ENCODE results near the gene KIF2B. TPM values are rescaled to one million over a fixed set of nuclear protein-coding genes. Genes with fewer than 3 reads are reported as not detected.
"Not testable (repeated sequence)": the region's sequence is repeated elsewhere in the genome, so short reads cannot be mapped to it uniquely, and the experiment has no call there.

Gene KIF2B, protein sequence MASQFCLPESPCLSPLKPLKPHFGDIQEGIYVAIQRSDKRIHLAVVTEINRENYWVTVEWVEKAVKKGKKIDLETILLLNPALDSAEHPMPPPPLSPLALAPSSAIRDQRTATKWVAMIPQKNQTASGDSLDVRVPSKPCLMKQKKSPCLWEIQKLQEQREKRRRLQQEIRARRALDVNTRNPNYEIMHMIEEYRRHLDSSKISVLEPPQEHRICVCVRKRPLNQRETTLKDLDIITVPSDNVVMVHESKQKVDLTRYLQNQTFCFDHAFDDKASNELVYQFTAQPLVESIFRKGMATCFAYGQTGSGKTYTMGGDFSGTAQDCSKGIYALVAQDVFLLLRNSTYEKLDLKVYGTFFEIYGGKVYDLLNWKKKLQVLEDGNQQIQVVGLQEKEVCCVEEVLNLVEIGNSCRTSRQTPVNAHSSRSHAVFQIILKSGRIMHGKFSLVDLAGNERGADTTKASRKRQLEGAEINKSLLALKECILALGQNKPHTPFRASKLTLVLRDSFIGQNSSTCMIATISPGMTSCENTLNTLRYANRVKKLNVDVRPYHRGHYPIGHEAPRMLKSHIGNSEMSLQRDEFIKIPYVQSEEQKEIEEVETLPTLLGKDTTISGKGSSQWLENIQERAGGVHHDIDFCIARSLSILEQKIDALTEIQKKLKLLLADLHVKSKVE
- not detected for total RNA-seq
- long read RNA-seq, donor 1: 0 reads
- long read RNA-seq, donor 2: 0 reads

DNA sequence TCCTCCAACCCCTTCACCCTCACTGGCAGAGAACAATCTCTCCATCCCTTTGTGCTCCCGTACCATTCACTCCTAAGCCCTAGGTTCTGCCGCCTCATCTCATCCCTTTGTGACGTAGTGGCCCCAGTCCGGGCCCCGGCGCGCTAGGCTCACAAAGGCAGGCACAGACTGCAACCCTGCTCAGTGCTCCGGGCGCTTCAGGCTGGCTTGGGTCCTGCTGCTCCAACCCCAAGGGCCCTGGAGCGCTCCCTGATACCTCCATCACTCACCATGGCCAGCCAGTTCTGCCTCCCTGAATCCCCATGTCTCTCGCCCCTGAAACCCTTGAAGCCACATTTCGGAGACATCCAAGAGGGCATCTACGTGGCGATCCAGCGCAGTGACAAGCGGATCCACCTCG is at the start of gene KIF2B:
KIF2B (plus strand) TSS at position 164 of the 400 bp plus-strand sequence; CDS start at position 271, 107 bp downstream.
- no peak for DNase-seq (ENCODE audit: low spot score)
- intact Hi-C loops (cut with DNase I): no loop called here

DNA sequence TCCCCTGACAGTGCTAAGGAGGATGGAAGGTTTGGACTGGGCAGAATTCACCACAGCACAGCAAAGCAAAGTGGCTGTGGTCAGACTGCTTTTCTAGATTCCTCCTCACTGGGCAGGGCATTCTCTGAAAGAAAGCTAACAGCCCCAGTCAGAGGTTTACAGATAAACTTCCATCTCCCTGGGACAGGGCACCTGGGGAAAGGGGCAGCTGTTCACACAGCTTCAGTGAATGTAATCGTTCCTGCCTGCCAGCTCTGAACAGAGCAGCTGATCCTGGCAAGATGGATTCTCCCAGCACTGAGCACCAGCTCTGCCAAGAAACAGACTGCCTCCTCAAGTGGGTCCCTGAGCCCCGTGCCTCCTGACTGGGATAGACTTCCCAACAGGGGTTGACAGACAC is 42.4 kb upstream of the KIF2B start:
- no peak for DNase-seq (ENCODE audit: low spot score)
- intact Hi-C loops (cut with DNase I): no loop called here

DNA sequence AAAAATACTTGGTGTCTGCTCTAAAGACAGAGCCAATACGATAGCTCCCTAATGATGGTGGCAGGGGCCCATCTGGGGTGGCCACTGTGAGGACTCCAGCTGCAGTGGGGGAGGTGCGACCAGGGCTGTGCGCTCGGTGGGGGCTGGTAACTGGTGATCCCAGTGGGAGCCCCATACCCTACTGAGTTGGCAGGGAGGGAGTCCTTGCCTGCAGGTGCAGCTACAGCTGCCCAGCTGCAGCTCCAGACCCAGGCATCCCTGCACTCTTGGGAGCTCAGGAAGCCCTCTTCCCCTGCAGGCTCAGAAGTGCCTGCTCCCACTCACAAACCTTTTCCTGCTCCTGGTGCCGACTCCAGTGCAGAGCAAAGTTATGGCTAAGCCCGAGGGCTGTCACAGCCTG is 31.2 kb upstream of the KIF2B start:
- peak; percentile 62 for DNase-seq (ENCODE audit: low spot score)
- intact Hi-C loops (cut with DNase I): no loop called here

DNA sequence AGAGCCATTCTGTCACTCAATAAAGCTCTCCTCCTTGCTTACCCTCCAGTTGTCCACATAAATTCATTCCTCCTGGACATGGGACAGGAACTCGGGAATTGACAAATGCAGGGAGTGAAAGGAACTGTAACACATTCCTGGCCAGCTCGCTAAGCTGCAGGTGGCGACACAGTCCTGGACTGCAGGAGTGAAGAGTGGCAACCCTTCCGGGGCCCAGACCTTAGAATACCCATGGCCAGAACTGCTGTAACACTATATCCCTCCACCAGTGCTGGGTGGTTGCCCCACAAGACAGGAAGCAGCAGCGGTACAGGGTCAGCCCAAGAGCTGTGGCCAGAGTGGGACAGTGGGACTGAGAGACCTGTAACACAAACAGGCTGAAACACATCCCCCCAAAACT is 30.3 kb upstream of the KIF2B start:
- DNase-seq (ENCODE audit: low spot score): no peak

DNA sequence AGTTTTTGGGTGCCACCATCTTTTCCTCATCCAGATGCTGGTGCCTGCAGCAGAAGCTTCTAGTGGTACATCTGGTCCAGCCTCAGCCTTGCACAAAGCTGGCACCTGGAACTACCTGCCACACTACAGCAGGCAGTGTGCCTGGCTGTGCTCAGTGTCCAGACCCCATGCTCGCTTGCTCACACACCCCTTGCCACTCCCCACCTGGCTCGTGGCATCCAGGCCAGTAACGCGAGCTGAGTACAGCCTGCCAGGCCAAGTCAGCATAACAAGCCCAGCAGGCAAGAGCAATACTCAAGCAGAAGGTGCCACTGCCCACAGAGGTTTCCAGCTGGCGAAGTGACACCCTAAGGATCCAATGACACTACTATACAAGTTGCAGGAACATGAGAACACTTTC is 29.7 kb upstream of the KIF2B start:
- DNase-seq (ENCODE audit: low spot score): no peak
- intact Hi-C loops (cut with DNase I): no loop called here

More for the DNA sequence above, 30.3 kb upstream of the KIF2B start:
- intact Hi-C loops (cut with DNase I): no loop called here

DNA sequence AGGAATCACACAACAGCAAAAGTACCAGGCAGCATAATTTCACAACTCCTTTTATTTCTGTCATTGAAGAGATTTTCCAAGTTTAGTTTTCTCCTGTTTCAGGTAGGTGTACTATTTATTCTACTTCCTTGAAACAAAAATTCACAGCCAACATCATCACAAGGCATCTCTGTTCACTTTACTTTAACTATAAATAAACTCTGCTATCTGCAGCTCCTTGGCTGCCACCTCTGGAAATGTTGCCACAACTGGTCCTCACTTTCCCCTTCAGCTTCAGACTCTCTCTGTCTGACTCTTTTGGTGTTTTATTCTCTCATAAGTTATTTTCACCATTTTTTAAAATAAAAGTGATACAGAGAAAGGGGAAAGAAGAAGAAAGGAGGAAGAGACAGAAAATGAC is 27.9 kb upstream of the KIF2B start:
- intact Hi-C loops (cut with DNase I): no loop called here
- no peak for DNase-seq (ENCODE audit: low spot score)

DNA sequence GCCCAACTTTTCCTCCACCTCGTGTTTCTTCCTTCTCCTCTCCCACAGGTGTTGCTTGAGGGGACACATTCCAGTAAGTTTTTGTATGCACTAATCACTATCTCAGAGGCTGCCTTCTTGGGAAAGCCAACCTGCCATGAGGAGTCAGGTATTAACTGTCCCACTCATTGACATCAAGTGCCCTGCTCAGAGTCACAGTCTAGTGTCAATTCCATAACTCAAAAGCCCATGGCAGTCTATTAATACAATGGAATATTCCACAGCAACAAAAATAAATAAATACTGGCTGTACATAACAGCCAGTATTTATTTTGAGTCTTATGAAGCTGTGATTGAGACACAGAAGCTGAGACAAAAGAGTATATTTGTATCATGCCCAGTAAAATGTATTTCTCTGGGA is 26.1 kb upstream of the KIF2B start:
- intact Hi-C loops (cut with DNase I): no loop called here
- no peak for DNase-seq (ENCODE audit: low spot score)

DNA sequence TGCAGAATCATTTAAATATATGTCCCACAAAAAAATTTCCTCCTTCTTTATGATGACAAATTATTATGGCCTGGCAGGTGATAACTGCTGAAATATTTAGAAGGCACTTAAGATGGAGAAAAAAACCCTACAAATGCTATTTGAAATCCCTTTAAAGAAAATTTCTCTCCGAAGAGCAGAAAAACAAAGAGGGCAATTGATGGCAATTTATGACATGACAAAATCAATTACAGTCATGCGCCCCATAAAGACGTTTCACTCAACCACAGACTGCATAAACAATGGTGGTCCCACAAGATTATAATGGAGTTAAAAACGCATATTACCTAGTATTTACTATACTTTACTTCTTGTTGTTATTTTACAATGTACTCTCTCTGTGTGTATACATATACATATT is 25.2 kb upstream of the KIF2B start:
- intact Hi-C loops (cut with DNase I): no loop called here
- DNase-seq (ENCODE audit: low spot score): no peak

DNA sequence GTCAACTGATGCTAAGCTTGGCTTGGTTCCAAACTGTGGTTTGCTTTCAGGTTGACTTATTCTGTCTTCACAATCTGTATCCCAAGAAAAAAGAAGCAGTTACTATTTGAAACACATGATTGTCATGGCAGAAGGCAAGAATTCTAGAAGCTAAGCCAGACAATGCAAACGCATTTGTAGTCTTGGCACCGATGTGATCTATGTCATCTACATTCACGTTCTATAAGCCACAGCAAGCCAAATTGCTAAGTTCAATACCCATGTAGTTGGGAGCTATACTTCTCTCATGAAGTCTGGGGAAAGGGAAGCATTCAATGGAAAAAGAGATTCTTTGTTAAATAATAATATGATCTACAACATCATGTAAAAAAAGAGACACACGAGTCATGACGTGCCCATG is 18.3 kb upstream of the KIF2B start:
- intact Hi-C loops (cut with DNase I): loop anchor here in 1 of 2 donors (5.0 kb wide), 1 partner anchor 1492 kb away; no protein-coding TSS in a partner anchor
- no peak for DNase-seq (ENCODE audit: low spot score)

DNA sequence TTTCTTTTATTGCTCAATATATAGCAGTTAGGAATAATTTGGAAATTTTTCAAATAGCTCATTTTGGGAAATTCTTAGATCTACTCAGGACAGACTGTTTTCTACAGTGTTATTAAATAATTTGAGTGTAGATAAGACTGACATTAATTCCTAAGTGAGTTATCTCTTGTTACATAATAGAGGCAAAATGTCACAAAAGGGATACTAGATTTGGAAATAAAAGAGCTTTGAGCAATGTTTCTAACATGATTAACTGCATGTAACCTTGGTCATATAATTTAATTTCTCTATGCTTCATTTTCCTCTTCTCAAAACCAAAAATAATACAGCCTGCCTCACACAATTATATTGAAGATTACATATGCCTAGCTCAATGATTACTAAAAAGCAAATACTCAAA is 16.3 kb upstream of the KIF2B start:
- DNase-seq (ENCODE audit: low spot score): no peak
- intact Hi-C loops (cut with DNase I): no loop called here

DNA sequence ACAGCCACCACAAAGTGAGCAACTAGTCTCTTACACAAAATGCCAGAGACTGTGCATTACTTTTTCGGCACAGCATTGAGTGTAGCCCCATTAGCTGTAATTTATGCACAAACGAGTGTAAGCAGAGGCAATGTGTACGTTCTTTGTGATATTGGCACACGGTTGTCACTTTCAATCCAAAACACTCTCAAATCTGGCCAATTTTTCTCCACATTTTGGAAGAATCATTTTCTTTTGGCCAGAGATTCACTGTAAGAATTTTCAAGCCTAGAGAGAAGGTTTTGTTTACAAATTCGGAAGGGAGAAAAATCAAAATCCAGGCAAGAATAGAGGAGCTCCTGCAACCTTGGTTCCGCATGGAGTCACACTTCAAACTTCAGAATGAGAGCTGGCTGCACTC is 15.4 kb upstream of the KIF2B start:
- no peak for DNase-seq (ENCODE audit: low spot score)
- intact Hi-C loops (cut with DNase I): no loop called here

DNA sequence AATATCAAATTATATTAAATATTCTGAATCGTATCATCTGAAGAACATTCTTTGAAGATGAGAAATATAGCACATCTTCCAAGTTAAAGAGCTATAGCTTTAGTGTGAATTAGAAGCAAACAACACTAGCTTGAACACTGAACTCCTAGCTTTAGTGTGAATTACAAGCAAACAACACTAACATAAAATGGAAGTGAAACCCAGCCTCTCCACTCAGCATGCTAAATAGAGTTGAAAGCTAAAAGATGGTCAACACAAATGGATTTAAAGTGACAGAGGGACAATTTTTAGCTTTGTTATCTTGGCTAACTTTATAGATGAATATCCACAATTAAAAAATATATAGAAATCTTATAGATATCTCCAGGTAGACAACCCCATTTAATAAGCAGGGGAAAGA is 4.5 kb upstream of the KIF2B start:
- DNase-seq (ENCODE audit: low spot score): no peak
- intact Hi-C loops (cut with DNase I): no loop called here

DNA sequence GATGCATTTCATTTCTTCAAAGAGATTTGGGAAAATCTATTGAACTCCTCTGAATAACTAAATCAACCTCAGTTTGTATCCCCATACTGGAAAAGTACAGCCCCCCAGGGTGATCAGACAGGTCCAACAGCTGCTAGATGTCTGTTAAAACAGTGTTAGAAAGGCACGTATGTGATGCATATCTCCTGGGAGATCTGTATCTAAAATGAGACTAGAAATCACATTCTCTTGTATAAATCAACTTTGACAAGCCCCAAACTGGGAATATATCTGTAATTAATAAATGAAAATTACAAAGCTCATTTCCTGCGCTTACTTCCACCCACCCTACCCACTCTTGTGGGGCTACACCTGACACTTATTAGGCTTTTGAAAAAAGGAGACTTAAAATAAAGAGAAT is 3.8 kb upstream of the KIF2B start:
- no peak for DNase-seq (ENCODE audit: low spot score)

DNA sequence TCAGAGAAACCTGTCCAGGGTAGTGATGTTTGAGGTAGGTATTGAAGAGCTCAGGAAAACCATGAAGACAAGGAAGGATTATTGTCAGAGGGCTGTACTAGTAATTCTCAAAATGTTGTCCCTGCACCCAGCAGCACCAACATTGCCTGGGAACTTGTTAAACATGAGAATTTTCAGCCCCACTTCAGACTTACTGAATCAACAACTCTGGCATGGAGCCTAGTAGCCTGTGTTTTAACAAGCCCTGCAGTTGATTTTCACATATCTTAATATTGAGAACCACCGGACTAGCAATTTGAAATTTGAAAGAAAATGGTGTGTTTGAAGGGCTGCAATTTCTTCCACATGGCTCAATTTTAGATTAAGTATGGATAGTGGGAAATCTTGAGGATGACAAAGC is 2.8 kb upstream of the KIF2B start:
- no peak for DNase-seq (ENCODE audit: low spot score)
- intact Hi-C loops (cut with DNase I): no loop called here

More for the DNA sequence above, 3.8 kb upstream of the KIF2B start:
- intact Hi-C loops (cut with DNase I): no loop called here

DNA sequence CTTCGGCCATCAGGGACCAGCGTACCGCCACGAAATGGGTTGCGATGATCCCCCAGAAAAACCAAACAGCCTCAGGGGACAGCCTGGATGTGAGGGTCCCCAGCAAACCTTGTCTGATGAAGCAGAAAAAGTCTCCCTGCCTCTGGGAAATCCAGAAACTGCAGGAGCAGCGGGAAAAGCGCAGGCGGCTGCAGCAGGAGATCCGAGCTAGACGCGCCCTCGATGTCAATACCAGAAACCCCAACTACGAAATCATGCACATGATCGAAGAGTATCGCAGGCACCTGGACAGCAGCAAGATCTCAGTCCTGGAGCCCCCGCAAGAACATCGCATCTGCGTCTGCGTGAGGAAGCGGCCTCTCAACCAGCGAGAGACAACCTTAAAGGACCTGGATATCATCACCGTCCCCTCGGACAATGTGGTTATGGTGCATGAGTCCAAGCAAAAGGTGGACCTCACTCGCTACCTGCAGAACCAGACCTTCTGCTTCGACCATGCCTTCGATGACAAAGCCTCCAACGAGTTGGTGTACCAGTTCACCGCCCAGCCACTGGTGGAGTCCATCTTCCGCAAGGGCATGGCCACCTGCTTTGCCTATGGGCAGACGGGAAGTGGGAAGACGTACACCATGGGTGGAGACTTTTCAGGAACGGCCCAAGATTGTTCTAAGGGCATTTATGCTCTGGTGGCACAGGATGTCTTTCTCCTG is 769 bp downstream of the KIF2B start:
- no peak for DNase-seq (ENCODE audit: low spot score)
- intact Hi-C loops (cut with DNase I): no loop called here

DNA sequence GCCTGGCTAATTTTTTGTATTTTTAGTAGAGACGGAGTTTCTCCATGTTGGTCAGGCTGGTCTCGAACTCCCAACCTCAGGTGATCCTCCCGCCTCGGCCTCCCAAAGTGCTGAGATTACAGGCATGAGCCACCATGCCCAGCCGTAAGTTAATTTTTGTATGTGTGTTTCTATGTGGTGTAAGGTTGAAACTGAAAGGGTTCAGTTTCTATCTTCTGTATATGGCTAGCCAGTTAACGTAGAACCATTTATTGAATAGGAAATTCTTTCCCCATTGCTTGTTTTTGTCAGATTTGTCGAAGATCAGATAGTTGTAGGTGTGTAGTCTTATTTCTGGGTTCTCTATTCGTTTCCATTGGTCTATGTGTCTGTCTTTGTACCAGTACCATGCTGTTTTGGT is 12.0 kb downstream of the KIF2B start:
- intact Hi-C loops (cut with DNase I); DNase-seq (ENCODE audit: low spot score): not testable (repeated sequence)

DNA sequence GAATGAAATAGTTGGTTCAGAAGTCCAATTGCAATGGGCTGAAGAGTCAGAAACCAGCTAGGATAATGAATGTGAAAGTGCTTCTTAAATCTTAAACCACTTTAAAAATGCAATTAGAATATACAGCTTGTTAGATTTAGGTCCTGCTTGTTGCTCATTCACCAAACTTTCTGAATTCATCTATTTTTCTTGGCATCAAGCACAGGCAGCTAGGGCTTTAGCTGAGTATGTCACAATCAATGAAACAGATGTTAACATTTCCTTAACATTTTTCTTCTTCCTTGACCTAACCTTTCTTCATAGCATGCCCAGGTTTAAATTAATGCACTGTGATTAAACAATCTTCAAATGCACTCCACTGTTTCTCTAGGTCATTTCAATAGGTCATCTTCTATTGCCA is 14.4 kb downstream of the KIF2B start:
- no peak for DNase-seq (ENCODE audit: low spot score)
- intact Hi-C loops (cut with DNase I): no loop called here

DNA sequence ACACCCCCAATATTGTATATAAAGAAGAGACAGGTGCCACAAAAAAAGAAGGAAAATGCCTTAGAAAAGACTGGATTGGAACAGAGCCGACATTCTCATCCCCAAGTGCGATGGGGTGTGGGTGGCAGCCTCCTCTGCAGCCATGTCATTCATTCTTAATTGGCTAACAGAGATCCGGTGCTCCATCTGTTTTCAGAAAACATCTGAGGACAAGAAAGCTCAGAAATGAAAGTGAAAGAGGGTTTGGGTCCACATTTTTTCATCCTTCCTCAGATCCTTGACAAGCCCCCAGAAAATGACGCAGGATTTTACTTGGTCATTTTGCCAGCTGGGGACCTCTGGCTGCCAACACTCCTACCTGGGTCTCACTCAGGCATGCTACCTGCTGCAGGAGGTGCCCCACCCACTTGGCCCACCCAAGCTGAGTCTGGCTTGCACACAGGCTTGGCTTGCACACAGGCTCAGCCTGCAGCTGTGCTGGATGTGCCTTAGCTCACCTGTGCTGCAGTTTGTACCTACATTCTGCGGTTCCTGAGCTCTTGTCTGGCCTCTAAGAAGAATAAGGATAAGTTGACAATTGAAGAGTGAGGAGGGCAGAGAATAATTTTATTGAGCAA is 21.9 kb downstream of the KIF2B start:
- no peak for DNase-seq (ENCODE audit: low spot score)
- intact Hi-C loops (cut with DNase I): no loop called here

DNA sequence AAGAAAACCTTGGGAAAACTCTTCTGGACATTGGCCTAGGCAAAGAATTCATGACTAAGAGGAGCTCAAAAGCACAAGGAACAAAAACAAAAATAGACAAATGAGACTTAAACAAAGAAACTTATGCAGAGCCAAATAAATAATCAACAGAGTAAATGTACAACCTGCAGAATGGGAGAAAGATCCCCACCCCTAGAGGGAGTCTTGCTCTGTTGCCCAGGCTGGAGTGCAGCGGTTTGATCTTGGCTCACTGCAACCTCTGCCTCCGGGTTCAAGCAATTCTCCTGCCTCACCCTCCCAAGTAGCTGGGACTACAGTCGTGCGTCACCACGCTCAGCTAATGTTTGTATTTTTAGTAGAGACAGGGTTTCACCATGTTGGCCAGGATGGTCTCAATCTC is 48.4 kb downstream of the KIF2B start:
- DNase-seq (ENCODE audit: low spot score); intact Hi-C loops (cut with DNase I): not testable (repeated sequence)

Measured in posterior vena cava (tissue), 2 donors.